MCF 10A (cell line): ENCODE data around the gene CCDC85A. TPM values are rescaled to one million over a fixed set of nuclear protein-coding genes. Genes with fewer than 3 reads are reported as not detected.

ENCODE experiments used
- BruUV-seq: library from RNA; stranded (reverse); fragments of 400-500 nt; replicated peaks from 2 replicates; lab custom pipeline; 2021; lab: Mats Ljungman, UMichigan
- CTCF ChIA-PET: fragments of 300-600 bp; sonication (Branson Sonifier 250); formaldehyde crosslinking; extraction: SDS; loops from one replicate; lab custom pipeline; 2021; ENCODE audit warnings: antibody characterized with exemption, inconsistent platforms; lab: Yijun Ruan, JAX
- POLR2A ChIA-PET: fragments of 300-600, 350-650 bp; sonication (Branson Sonifier 250); formaldehyde crosslinking; extraction: SDS; loops from one replicate; lab custom pipeline; 2020; ENCODE audit warnings: antibody characterized with exemption, inconsistent platforms; lab: Yijun Ruan, JAX
- DNase-seq: peaks from one replicate; pipeline ENCODE4 v3.0.0-alpha.2; 2018; ENCODE audit not compliant: unreplicated experiment
- H3K27ac Mint-ChIP-seq: one replicate; pipeline ENCODE4 v1.8.0; 2022; ENCODE audit warnings: mild to moderate bottlenecking, low read depth, mixed read lengths; ENCODE audit not compliant: unreplicated experiment
- H3K27me3 Mint-ChIP-seq: one replicate; pipeline ENCODE4 v1.8.0; 2022; ENCODE audit warnings: mixed read lengths; ENCODE audit not compliant: insufficient read depth, unreplicated experiment
- H3K36me3 Mint-ChIP-seq: one replicate; pipeline ENCODE4 v1.8.0; 2022; ENCODE audit warnings: mild to moderate bottlenecking, moderate library complexity, mixed read lengths; ENCODE audit not compliant: insufficient read depth, unreplicated experiment
- H3K4me1 Mint-ChIP-seq: one replicate; pipeline ENCODE4 v1.8.0; 2022; ENCODE audit warnings: mixed read lengths; ENCODE audit not compliant: insufficient read depth, unreplicated experiment
- H3K4me3 Mint-ChIP-seq: one replicate; pipeline ENCODE4 v1.8.0; 2022; ENCODE audit warnings: mild to moderate bottlenecking, moderate library complexity, mixed read lengths; ENCODE audit not compliant: unreplicated experiment
- H3K9me3 Mint-ChIP-seq: one replicate; pipeline ENCODE4 v1.8.0; 2022; ENCODE audit warnings: mixed read lengths; ENCODE audit not compliant: unreplicated experiment
- CTCF ChIP-seq: fragments of 200-600 bp; IDR thresholded peaks from one replicate; pipeline ENCODE4 v1.8.0; 2022; ENCODE audit warnings: antibody characterized with exemption, mild to moderate bottlenecking; ENCODE audit not compliant: unreplicated experiment
- intact Hi-C: fragments of 100-400 bp; cut with micrococcal nuclease; formaldehyde crosslinking; loops from 2 replicates; pipeline ENCODE4 v1.14.1; 2022
- total RNA-seq: library from RNA; stranded (reverse); gene quantifications from 2 replicates; pipeline ENCODE4 v1.2.3, GENCODE V29; 2022

Gene CCDC85A
- total RNA-seq, 1 experiment from 2014 or later = 0.16 TPM

GRCh38 chr2:56207760-56208159, 24.0 kb downstream of the CCDC85A start:
- POLR2A ChIA-PET = no interaction called here
- H3K27ac Mint-ChIP-seq = no peak overlapping the region
- CTCF ChIA-PET = interaction anchor here (0.6 to 1.0 kb wide), 2 partner anchors 24 to 374 kb away, joined by 3 read pairs; partner anchors contain the start of gene CCDC85A
- no peaks in the 10 kb centered on the region for H3K27me3 Mint-ChIP-seq
- no peaks in the 10 kb centered on the region for H3K36me3 Mint-ChIP-seq
- intact Hi-C loops = no loop called here
- no peak overlapping the region for H3K4me3 Mint-ChIP-seq
- DNase-seq = no peak
- TF ChIP-seq CTCF = no peak
- peaks cover 7% of the 10 kb centered on the region for H3K4me1 Mint-ChIP-seq
- H3K9me3 Mint-ChIP-seq = no peaks in the 10 kb centered on the region
- BruUV-seq = no TSS peak

GRCh38 chr2:56208380-56208779, 24.6 kb downstream of the CCDC85A start:
- Mint-ChIP-seq H3K4me3 (no peak overlapping the region), H3K27me3 (no peaks in the 10 kb centered on the region), H3K4me1 (peaks cover 7% of the 10 kb centered on the region), H3K36me3 (no peaks in the 10 kb centered on the region), H3K9me3 (no peaks in the 10 kb centered on the region), H3K27ac (no peak overlapping the region)
- intact Hi-C loops = no loop called here
- POLR2A ChIA-PET = no interaction called here
- BruUV-seq = no TSS peak
- DNase-seq = no peak
- no peak for TF ChIP-seq CTCF
- CTCF ChIA-PET = interaction anchor here (1.0 kb wide), 1 partner anchor 9 kb away, joined by 3 read pairs; no protein-coding TSS in a partner anchor

GRCh38 chr2:56209701-56210100, 25.9 kb downstream of the CCDC85A start:
- no TSS peak for BruUV-seq
- no peak overlapping the region for H3K4me3 Mint-ChIP-seq

GRCh38 chr2:56210291-56210690, 26.5 kb downstream of the CCDC85A start:
- Mint-ChIP-seq H3K27me3 (no peaks in the 10 kb centered on the region), H3K4me3 (no peak overlapping the region), H3K4me1 (peaks cover 7% of the 10 kb centered on the region), H3K9me3 (no peaks in the 10 kb centered on the region), H3K27ac (no peak overlapping the region), H3K36me3 (no peaks in the 10 kb centered on the region)
- no peak for TF ChIP-seq CTCF
- no TSS peak for BruUV-seq
- intact Hi-C loops = no loop called here
- ChIA-PET POLR2A (no interaction called here), CTCF (no interaction called here)
- DNase-seq = no peak

More at GRCh38 chr2:56209701-56210100, 25.9 kb downstream of the CCDC85A start:
- no peak overlapping the region for H3K27ac Mint-ChIP-seq
- no peaks in the 10 kb centered on the region for H3K36me3 Mint-ChIP-seq
- TF ChIP-seq CTCF = no peak
- no peak for DNase-seq
- H3K9me3 Mint-ChIP-seq = no peaks in the 10 kb centered on the region
- H3K27me3 Mint-ChIP-seq = no peaks in the 10 kb centered on the region
- POLR2A ChIA-PET = no interaction called here
- intact Hi-C loops = no loop called here
- CTCF ChIA-PET = no interaction called here
- peaks cover 7% of the 10 kb centered on the region for H3K4me1 Mint-ChIP-seq
